Measurements from ENCODE around the gene INPP5D.

- TF ChIP-seq CTCF (IDR thresholded peaks at IDR 0.05; ENCODE audit: insufficient read depth, low read length) (no peak), SPI1 (IDR thresholded peaks at IDR 0.05; ENCODE audit: borderline replicate concordance, low read depth) (no peak), GABPA (IDR thresholded peaks at IDR 0.05; ENCODE audit: low read depth) (no peak), POLR2AphosphoS5 (IDR thresholded peaks at IDR 0.05; ENCODE audit: low read depth) (peak; percentile 43)
- TF ChIP-seq, protein P1, sequence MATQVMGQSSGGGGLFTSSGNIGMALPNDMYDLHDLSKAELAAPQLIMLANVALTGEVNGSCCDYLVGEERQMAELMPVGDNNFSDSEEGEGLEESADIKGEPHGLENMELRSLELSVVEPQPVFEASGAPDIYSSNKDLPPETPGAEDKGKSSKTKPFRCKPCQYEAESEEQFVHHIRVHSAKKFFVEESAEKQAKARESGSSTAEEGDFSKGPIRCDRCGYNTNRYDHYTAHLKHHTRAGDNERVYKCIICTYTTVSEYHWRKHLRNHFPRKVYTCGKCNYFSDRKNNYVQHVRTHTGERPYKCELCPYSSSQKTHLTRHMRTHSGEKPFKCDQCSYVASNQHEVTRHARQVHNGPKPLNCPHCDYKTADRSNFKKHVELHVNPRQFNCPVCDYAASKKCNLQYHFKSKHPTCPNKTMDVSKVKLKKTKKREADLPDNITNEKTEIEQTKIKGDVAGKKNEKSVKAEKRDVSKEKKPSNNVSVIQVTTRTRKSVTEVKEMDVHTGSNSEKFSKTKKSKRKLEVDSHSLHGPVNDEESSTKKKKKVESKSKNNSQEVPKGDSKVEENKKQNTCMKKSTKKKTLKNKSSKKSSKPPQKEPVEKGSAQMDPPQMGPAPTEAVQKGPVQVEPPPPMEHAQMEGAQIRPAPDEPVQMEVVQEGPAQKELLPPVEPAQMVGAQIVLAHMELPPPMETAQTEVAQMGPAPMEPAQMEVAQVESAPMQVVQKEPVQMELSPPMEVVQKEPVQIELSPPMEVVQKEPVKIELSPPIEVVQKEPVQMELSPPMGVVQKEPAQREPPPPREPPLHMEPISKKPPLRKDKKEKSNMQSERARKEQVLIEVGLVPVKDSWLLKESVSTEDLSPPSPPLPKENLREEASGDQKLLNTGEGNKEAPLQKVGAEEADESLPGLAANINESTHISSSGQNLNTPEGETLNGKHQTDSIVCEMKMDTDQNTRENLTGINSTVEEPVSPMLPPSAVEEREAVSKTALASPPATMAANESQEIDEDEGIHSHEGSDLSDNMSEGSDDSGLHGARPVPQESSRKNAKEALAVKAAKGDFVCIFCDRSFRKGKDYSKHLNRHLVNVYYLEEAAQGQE (IDR thresholded peaks at IDR 0.05; ENCODE audit: insufficient replicate concordance, low read depth), result no peak
Measured at GRCh38 chr2:233075141-233075965, 15.2 kb downstream of the INPP5D start.

All from HL-60 (cell line).